NB4 (cell line): ENCODE measurements around the gene KCNIP4.

Source experiments
- MYC ChIP-seq: IDR thresholded peaks from 2 replicates; pipeline ENCODE4 v1.6.1; 2011; ENCODE audit warnings: low read depth, low read length
- POLR2A ChIP-seq: IDR thresholded peaks from 2 replicates; pipeline ENCODE4 v1.6.1; 2011; ENCODE audit warnings: mild to moderate bottlenecking; ENCODE audit not compliant: insufficient read length; ENCODE audit errors: extremely low read depth
- TF ChIP-seq, protein P1 (sequence below): IDR thresholded peaks from one replicate; pipeline ENCODE4 v1.5.1; 2012; ENCODE audit warnings: low read depth, low read length

GRCh38 chr4:21544955-21545354, 403.6 kb downstream of the KCNIP4 start:
- TF ChIP-seq POLR2A (no peak), MYC (no peak)
- TF ChIP-seq, protein P1, sequence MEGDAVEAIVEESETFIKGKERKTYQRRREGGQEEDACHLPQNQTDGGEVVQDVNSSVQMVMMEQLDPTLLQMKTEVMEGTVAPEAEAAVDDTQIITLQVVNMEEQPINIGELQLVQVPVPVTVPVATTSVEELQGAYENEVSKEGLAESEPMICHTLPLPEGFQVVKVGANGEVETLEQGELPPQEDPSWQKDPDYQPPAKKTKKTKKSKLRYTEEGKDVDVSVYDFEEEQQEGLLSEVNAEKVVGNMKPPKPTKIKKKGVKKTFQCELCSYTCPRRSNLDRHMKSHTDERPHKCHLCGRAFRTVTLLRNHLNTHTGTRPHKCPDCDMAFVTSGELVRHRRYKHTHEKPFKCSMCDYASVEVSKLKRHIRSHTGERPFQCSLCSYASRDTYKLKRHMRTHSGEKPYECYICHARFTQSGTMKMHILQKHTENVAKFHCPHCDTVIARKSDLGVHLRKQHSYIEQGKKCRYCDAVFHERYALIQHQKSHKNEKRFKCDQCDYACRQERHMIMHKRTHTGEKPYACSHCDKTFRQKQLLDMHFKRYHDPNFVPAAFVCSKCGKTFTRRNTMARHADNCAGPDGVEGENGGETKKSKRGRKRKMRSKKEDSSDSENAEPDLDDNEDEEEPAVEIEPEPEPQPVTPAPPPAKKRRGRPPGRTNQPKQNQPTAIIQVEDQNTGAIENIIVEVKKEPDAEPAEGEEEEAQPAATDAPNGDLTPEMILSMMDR, result no peak
